Subcutaneous adipose tissue (tissue), 4 donors: ENCODE results near the gene ZBTB20. TPM values are rescaled to one million over a fixed set of nuclear protein-coding genes. Genes with fewer than 3 reads are reported as not detected.

ENCODE experiments used
- total RNA-seq, 4 donors: library from RNA; depleted of rRNA; stranded (reverse); fragments of >200 nt; gene quantifications; one replicate each; pipeline ENCODE4 v1.1.0, GENCODE V29; 2016
- TF ChIP-seq, protein P1 (sequence below): fragments of 450-650 bp; IDR thresholded peaks from one replicate; pipeline ENCODE4 v1.5.1; 2016; ENCODE audit warnings: low read depth, mild to moderate bottlenecking, control low read depth, antibody characterized with exemption, moderate library complexity

Gene ZBTB20
- total RNA-seq, 4 donors from 2014 or later: 60.3 to 93.4 (median 69.1) TPM

DNA sequence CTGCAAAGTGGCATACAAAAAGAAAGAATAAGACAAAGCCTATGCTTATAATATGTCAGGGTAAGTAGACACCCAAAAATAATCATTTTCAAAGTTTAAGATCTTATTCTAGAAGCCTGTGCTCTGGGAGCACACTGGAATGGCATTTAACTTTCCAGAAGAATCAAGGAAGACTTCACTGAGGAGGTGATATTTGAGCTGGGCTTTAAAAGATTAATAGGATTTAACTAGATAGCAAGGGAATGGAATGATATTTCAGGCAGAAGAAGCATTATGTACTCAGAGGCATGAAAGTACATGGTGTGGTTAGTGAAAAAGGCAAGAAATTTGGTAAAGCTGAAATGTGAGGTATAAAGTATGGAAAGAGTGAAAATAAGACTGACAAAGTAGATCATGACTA, 106.8 kb downstream of the ZBTB20 start:
- TF ChIP-seq, protein P1, sequence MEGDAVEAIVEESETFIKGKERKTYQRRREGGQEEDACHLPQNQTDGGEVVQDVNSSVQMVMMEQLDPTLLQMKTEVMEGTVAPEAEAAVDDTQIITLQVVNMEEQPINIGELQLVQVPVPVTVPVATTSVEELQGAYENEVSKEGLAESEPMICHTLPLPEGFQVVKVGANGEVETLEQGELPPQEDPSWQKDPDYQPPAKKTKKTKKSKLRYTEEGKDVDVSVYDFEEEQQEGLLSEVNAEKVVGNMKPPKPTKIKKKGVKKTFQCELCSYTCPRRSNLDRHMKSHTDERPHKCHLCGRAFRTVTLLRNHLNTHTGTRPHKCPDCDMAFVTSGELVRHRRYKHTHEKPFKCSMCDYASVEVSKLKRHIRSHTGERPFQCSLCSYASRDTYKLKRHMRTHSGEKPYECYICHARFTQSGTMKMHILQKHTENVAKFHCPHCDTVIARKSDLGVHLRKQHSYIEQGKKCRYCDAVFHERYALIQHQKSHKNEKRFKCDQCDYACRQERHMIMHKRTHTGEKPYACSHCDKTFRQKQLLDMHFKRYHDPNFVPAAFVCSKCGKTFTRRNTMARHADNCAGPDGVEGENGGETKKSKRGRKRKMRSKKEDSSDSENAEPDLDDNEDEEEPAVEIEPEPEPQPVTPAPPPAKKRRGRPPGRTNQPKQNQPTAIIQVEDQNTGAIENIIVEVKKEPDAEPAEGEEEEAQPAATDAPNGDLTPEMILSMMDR: no peak

DNA sequence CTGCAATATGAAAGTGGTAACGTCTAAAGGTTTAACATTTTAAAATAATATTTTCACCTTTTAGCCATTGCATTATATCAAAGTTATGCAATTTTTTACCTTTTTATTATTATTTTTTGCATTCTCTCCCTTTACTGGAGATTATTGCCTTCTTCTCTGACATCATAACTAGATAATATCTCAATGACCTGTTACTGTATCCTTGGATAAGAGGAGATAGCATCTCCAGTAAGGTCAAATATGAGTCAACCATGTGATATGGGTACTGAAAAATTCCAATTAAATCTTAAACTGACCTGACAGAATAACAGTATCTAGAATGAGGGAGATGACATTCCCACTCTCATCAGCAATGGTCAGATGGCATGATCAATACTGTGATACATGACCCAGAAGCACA, 108.3 kb downstream of the ZBTB20 start:
- TF ChIP-seq, protein P1: no peak

DNA sequence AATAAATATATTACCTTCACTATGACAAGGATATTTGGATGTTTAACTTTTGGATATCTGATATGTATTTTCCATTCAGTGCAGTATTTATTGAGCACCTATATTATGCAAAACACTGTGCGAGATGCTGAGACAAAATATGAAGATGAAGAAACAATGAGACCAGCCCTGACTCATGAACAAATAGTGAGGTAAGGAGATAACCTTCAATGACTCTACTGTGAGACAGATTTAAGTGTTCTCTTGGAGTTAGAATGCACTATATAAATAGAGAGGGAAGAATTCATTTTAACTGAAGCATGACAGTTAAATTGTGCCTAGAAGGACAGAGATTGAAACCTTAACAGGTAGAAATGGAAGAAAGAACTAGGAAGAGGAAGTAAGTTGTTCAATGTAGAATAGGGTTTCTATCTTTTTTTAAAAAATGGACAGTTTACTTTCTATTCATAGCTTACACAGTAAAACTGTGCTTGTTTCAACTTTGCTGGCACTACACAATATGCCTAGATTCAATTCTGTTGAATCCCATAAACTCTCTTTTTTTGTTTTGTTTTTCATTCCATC, 124.2 kb downstream of the ZBTB20 start:
- TF ChIP-seq, protein P1: no peak

DNA sequence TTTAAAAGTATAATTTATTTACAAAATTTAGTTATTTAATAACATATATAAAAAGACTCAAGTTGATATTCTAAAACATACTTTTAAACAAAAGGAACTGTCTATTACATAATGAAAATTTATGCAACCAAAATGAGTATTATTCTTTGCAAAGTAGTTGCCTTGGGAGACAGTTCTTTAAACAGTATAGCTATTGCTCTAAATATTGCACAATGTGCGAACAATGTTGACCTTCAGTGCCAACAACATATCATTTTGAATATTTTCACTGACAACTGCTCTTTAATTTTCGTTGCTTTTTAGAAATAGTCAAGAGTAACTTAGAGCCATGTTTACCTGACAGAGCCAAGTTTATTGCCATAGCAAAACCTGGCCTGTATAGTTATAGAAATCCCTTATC, 124.9 kb downstream of the ZBTB20 start:
- TF ChIP-seq, protein P1: no peak

DNA sequence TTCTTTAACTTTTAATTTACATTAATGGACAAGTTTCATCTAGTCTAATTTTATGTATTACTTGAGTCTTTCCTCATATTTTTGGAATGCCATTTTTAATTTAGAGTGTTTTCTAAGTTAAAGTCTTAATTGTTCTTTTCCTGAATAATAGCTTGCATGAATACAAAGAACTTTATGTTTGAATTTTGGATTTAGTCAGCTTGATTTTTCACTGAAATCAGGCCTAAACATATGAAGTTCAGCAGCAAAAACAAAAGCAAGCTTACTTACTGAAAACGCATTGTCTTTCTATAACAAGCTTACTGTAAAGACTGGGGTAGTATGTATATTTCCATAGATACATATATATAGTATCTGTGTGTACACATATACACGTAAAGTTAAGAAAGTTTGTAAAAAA, 126.0 kb downstream of the ZBTB20 start:
- TF ChIP-seq, protein P1: no peak

DNA sequence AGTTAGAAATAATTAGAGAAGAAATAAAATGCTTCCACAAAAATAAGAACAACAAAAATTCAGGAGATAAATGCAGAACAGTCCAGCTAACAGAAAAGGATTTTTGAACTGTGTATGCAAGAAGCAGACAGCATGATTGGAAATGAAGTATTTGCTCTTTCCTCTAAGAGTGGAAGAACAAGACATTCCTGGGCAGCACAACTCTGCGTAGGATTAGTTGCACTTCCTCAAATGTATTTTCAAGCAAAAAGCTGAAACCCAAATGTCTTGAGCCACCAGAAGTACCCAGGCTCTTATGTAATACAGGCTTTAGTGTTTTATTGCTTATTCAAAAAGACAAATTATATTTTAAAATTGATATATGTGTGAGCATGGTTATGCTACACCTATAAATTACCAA, 127.2 kb downstream of the ZBTB20 start:
- TF ChIP-seq, protein P1: no peak

DNA sequence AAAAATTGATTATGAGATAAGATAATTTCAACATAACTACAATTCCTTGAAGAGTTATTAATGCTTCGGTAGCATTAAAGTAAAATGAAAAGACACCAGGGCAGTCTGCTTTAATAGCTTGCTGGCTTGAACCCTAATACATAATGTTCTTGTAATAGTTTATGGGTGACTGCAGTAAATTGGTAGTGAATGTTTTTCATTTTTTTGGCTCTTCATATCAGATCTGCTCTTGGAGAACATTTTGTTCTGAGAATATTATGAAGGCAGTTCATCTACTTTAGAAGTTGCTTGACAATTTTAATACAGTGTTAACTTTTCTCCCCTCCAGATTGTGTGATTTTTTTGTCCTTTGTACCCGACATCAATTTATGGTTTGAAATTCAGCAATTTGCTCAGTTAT, 128.4 kb downstream of the ZBTB20 start:
- TF ChIP-seq, protein P1: no peak
